ENCODE results near the gene HBEGF. TPM values are rescaled to one million over a fixed set of nuclear protein-coding genes. Genes with fewer than 3 reads are reported as not detected.

Gene HBEGF
- total and polyA plus RNA-seq, 10 of the 15 experiments (the other 5 are each of a cell fraction or from before 2014, with no cell fraction given), result 0.87 to 3.1 (median 2.1) TPM

DNA sequence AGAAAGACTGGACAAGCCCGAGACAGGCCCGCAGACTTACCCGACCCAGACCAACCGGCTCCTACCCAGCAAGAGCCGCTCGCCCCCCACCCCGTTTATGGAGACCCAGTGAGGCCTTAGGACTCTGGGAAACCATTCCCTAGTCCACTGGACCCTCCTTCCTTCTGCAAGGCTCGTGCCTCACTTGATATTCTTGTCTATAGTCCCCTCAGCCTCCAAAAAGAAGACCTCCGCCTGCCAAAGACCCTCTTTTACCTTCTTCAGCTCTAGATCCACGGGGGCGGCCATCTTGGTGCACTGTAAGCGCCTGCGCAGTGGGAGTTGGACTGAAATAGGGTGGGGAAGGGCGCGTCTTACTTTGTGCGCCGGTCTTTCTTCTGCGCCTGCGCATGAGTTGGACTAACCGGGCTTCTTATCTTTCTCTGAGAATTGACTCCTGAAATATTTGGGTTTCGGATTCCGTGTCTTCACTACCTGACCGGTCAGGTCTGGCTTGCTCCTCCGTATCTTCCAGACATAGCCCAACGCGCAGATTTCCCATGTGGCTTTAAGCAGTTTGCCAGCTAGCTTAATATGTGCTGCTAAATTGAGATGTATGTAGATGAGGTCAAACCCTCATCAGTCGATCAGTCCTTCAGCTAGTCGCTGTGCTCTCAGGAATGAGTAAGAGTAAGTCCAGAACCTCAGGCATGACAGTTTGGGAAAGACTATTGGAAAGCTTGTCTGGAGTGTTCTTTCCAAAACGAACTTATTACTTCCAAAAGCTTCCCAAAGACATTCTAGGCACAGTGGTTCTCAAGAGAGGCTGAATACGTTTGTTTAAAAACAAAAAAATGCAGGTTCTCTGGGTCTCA is 43.4 kb downstream of the HBEGF start, which contains the start of gene PFDN1 (continued):
- TF ChIP-seq, protein P1, sequence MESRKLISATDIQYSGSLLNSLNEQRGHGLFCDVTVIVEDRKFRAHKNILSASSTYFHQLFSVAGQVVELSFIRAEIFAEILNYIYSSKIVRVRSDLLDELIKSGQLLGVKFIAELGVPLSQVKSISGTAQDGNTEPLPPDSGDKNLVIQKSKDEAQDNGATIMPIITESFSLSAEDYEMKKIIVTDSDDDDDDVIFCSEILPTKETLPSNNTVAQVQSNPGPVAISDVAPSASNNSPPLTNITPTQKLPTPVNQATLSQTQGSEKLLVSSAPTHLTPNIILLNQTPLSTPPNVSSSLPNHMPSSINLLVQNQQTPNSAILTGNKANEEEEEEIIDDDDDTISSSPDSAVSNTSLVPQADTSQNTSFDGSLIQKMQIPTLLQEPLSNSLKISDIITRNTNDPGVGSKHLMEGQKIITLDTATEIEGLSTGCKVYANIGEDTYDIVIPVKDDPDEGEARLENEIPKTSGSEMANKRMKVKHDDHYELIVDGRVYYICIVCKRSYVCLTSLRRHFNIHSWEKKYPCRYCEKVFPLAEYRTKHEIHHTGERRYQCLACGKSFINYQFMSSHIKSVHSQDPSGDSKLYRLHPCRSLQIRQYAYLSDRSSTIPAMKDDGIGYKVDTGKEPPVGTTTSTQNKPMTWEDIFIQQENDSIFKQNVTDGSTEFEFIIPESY (IDR thresholded peaks at IDR 0.05), result no peak
- TF ChIP-seq PML (IDR thresholded peaks at IDR 0.05; ENCODE audit: low read length) (peak; percentile 88), TAF1 (IDR thresholded peaks at IDR 0.05; ENCODE audit: borderline replicate concordance, low read depth, low read length) (peak; percentile 84; the same call in 1 of the 2 replicates), YY1 (IDR thresholded peaks at IDR 0.05; ENCODE audit: low read depth, low read length) (peak; percentile 99), CBX3 (IDR thresholded peaks at IDR 0.05; ENCODE audit: borderline replicate concordance, low read depth) (no peak), HDAC6 (IDR thresholded peaks at IDR 0.05; ENCODE audit: unreplicated experiment) (no peak), POLR2AphosphoS5 (IDR thresholded peaks at IDR 0.05; ENCODE audit: low read length) (peak; percentile 71), NBN (IDR thresholded peaks at IDR 0.05) (peak; percentile 44; the same call in 1 of the 2 replicates), NRF1 (conservative IDR thresholded peaks at IDR 0.05; ENCODE audit: low read depth, low read length) (peak; percentile 78), ZBED1 (IDR thresholded peaks at IDR 0.05; ENCODE audit: borderline replicate concordance) (no peak)
- TF ChIP-seq, protein P2, sequence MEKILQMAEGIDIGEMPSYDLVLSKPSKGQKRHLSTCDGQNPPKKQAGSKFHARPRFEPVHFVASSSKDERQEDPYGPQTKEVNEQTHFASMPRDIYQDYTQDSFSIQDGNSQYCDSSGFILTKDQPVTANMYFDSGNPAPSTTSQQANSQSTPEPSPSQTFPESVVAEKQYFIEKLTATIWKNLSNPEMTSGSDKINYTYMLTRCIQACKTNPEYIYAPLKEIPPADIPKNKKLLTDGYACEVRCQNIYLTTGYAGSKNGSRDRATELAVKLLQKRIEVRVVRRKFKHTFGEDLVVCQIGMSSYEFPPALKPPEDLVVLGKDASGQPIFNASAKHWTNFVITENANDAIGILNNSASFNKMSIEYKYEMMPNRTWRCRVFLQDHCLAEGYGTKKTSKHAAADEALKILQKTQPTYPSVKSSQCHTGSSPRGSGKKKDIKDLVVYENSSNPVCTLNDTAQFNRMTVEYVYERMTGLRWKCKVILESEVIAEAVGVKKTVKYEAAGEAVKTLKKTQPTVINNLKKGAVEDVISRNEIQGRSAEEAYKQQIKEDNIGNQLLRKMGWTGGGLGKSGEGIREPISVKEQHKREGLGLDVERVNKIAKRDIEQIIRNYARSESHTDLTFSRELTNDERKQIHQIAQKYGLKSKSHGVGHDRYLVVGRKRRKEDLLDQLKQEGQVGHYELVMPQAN (conservative IDR thresholded peaks at IDR 0.05), result no peak; the same call in 1 of the 2 replicates
- TF ChIP-seq, protein P3, sequence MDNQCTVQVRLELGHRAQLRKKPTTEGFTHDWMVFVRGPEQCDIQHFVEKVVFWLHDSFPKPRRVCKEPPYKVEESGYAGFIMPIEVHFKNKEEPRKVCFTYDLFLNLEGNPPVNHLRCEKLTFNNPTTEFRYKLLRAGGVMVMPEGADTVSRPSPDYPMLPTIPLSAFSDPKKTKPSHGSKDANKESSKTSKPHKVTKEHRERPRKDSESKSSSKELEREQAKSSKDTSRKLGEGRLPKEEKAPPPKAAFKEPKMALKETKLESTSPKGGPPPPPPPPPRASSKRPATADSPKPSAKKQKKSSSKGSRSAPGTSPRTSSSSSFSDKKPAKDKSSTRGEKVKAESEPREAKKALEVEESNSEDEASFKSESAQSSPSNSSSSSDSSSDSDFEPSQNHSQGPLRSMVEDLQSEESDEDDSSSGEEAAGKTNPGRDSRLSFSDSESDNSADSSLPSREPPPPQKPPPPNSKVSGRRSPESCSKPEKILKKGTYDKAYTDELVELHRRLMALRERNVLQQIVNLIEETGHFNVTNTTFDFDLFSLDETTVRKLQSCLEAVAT (IDR thresholded peaks at IDR 0.05), result 0 out of 2 replicates have a peak, but pooled peaks have one; percentile 27

All from GM12878 (cell line).